ENCODE measurements around the gene KCNAB1.
"Not testable (repeated sequence)": the region's sequence is repeated elsewhere in the genome, so short reads cannot be mapped to it uniquely, and the experiment has no call there.

The KCNAB1 gene

GRCh38 chr3:156120528-156121251, at the start of gene KCNAB1:
Gene KCNAB1, plus strand, starts transcription at chr3:156120578.
- DNase-seq = no peak

GRCh38 chr3:156071031-156071430, 49.3 kb upstream of the KCNAB1 start:
- no peak for DNase-seq

- DNase-seq = not testable (repeated sequence)
Observed at GRCh38 chr3:156072950-156073657, 47.3 kb upstream of the KCNAB1 start.

GRCh38 chr3:156090126-156090525, 30.3 kb upstream of the KCNAB1 start:
- DNase-seq = no peak

DNA sequence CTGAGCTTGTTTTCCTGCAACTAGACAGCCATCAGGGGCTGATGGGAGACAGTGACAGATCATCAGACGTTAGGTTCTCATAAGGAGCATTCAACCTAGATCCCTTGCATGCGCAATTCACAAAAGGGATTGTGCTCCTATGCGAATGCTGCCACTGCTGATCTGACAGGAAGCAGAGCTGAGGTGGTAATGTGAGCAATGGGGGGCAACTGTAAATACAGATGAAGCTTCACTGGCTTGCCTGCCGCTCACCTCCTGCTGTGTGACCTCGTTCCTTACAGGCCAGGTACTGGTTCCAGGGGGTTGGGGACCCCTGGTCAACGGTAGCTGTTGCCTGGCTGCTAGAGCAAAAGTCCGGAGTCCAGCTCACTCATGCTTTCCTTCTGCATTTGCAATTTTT, 26.4 kb upstream of the KCNAB1 start:
- no peak for DNase-seq

GRCh38 chr3:156094391-156094790, 26.0 kb upstream of the KCNAB1 start:
- no peak for DNase-seq

DNA sequence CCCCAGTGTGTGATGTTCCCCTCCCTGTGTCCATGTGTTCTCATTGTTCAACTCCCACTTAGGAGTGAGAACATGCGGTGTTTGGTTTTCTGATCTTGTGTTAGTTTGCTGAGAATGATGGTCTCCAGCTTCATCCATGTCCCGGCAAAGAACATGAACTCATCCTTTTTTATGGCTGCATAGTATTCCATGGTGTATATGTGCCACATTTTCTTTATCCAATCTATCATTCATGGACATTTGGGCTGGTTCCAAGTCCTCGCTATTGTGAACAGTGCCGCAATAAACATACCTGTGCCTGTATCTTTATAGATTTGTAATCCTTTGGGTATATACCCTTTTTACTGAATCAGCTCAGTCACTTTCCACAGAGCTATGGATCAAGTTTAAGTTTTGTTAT, 24.7 kb upstream of the KCNAB1 start:
- not testable (repeated sequence) for DNase-seq

GRCh38 chr3:156098437-156099035, 21.8 kb upstream of the KCNAB1 start:
- DNase-seq = no peak

- DNase-seq = not testable (repeated sequence)
Observed at GRCh38 chr3:156099348-156099747, 21.0 kb upstream of the KCNAB1 start.

GRCh38 chr3:156099984-156100383, 20.4 kb upstream of the KCNAB1 start:
- DNase-seq = not testable (repeated sequence)

GRCh38 chr3:156102267-156102931, 18.0 kb upstream of the KCNAB1 start:
- no peak for DNase-seq

DNA sequence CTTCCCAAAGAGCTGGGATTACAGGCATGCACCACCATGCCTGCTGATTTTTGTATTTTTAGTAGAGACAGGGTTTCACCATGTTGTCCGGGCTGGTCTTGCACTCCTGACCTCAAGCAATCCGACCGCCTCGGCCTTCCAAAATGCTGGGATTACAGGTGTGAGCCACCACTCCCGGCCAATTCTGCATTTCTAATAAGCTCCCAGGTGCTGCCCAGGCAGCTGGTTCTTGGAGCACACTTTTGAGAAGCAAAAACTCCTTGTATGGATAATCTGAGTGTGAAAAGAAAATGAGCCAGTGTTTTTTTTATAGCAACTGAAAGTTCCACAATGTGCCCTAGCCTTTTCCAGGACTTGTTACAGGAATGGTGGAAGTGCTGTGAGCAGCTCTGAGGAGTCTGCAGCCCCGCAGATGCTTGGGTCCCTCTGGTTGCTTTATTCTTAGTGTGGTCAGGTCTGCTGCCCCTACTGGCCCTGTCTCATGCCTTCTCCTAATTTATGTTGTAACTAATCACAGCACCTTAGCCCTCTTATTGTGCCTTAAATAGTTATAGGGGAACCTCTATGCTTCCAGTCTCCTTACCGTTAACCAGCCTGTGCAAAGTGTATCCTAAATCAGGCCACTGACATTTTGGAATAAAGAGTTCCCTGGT, 13.5 kb upstream of the KCNAB1 start:
- DNase-seq = no peak

GRCh38 chr3:156107504-156107903, 12.9 kb upstream of the KCNAB1 start:
- DNase-seq = no peak

DNA sequence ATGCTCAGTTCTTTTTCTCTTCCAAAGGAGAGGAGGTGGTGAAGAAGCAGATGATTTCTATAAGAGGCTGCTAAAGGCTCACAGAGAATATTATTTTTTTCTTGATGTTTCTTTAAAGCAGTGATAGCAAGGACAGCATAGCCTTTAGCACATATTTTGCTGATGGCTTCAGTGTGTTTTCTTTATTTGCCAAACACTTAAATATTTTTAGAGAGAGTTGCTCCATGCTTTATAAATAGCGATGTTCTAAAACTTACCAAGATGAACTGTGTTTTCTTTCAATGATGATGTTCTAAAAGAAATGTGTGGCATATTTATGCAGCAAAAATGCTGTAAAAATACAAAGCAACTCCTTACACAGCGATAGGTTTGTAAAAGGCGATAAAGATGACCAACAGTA, 11.8 kb upstream of the KCNAB1 start:
- no peak for DNase-seq

GRCh38 chr3:156109989-156110388, 10.4 kb upstream of the KCNAB1 start:
- DNase-seq = no peak

DNA sequence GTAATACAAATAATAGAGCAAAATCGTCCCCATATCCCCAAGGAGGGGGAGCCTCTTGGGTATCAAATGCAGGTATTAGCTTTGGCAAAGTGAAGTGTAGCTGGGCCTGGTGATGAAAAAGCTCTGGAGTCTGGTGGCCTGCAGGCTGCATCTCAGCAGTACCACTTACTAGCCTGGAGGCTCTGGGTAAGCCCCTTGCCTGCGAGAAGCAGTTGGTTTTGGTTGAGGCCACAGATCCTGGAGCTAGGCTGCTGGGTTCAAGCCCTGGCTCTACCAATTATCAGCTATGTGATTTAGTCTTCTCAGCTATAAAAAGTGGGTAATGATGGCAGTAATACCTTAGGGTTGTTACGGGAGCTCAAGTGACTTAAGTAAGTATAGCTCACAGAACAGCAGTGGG, 6.1 kb downstream of the KCNAB1 start:
- no peak for DNase-seq

GRCh38 chr3:156131241-156131640, 10.9 kb downstream of the KCNAB1 start:
- DNase-seq = no peak

DNA sequence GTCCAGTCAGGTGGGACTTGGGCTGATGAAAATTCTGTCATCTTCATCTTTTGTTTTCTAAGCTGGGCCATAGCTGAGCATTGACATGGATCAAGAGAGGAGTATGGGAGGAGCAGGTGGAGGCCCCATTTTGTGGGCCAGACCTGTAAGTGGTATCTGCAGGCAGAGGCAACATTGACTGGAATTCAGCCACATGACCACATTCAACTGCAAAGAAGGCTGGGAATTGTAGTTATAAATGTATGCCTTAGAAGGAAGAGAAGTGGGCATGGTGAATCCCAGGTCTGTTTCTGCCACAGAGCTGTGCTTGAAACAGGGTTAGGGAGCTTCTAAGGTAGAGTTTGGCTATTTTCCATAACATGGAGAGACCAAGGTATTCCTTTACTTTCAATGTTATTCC, 11.4 kb downstream of the KCNAB1 start:
- DNase-seq = no peak

DNA sequence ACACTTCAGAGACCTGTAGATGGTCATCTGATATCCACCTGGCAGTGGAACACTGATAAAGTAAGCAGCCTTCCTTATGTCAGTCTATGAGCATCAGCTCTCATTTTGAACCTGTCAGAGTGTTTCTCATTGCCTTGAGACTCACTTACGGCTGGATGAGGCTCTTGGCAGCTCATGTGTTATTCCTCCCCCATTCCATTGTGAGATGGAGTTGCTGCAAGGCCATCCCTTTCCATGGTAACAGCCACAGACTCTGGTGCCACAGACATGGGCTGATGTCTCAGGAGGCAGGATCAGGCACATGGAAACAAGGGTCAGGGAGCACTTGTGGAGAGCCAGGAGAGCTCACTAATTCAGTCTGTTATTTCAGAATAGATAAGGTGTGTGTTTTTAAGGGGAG, 11.9 kb downstream of the KCNAB1 start:
- DNase-seq = no peak

DNA sequence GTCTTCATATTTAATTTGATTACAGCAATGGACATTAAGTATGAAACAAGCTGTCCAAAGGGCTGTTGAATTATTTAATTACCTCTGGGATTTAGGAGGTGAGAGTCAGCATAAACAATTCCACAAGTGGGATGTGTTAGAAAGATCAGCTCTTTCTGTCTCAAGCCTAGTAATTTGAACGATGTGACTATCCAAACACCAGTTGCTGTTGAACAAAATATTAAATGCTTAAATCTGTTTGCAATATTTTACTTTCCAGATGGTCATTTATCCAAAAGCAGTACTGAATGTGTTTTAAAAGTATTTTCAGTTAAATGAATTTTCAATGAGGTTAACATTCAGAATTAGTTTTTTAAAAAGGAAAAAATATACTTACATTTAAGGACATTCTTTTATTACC, 12.7 kb downstream of the KCNAB1 start:
- no peak for DNase-seq

DNA sequence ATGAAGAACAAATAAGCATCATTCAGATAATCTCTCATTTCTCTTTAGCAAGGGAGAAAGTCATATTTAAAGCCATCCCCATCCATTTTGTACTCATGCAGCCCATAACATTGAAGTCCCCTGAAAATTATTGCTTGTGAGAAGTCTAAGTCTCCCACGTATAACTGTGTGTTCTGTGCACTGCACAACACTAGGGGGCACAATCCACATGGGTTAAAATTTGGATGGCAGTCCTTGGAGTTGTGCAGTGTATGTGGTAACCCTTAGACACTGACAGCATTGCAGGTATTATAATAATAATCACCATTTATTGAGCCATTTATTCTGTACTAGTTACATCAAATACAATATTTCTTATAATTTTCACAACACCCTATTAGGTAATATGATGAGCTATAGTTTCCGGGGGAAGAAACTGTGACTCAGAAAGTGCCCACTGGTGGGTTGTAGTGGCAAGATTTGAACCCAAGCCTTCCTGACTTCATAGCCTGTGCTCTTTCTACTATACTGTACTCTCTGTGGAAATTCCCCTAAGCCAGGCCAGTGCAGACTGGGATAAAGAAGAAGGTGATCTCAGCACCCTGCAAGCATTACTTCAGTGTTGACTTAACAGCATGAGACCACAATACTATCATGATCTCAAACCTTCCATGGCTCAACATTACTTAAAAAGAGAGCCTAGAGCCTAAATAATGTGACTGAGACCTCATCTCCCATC, 15.7 kb downstream of the KCNAB1 start:
- DNase-seq = no peak

GRCh38 chr3:156137397-156137796, 17.0 kb downstream of the KCNAB1 start:
- not testable (repeated sequence) for DNase-seq
